Measurements from ENCODE around the gene HRH3.
A peak's percentile ranks its signal among the peaks of the same experiment; 100 is the strongest.

Gene HRH3

GRCh38 chr20:62197311-62197710, 22.8 kb downstream of the HRH3 start:
- no peak for DNase-seq

- DNase-seq = no peak
Observed at GRCh38 chr20:62196286-62196685, 23.8 kb downstream of the HRH3 start.

- no peak for DNase-seq
Observed at GRCh38 chr20:62195736-62196135, 24.3 kb downstream of the HRH3 start.

- DNase-seq = no peak
Observed at GRCh38 chr20:62195075-62195405, 25.0 kb downstream of the HRH3 start.

GRCh38 chr20:62193079-62194025, 26.7 kb downstream of the HRH3 start:
- no peak for DNase-seq

- DNase-seq = no peak
Observed at GRCh38 chr20:62192635-62193034, 27.4 kb downstream of the HRH3 start.

- no peak for DNase-seq
Observed at GRCh38 chr20:62191781-62192559, 28.1 kb downstream of the HRH3 start.

GRCh38 chr20:62190639-62191411, 29.3 kb downstream of the HRH3 start:
- no peak for DNase-seq

GRCh38 chr20:62186887-62187866, 32.9 kb downstream of the HRH3 start:
- no peak for DNase-seq

GRCh38 chr20:62186096-62186426, 34.0 kb downstream of the HRH3 start:
- DNase-seq = no peak

- peak; percentile 3 for DNase-seq
Observed at GRCh38 chr20:62183426-62184142, 36.5 kb downstream of the HRH3 start.

GRCh38 chr20:62182469-62183425, 37.3 kb downstream of the HRH3 start, which contains the start of gene MTG2:
Gene MTG2, plus strand, starts transcription at chr20:62183028. Its CDS starts 10,393 bp downstream, at chr20:62193421.
- DNase-seq = peak; percentile 95

- DNase-seq = no peak
Observed at GRCh38 chr20:62181808-62182207, 38.3 kb downstream of the HRH3 start.

- no peak for DNase-seq
Observed at GRCh38 chr20:62179162-62179504, 40.9 kb downstream of the HRH3 start.

GRCh38 chr20:62178316-62179161, 41.5 kb downstream of the HRH3 start:
- DNase-seq = no peak

GRCh38 chr20:62177307-62177706, 42.8 kb downstream of the HRH3 start:
- no peak for DNase-seq

- DNase-seq = no peak
Observed at GRCh38 chr20:62176866-62177265, 43.2 kb downstream of the HRH3 start.

GRCh38 chr20:62175711-62176110, 44.4 kb downstream of the HRH3 start:
- no peak for DNase-seq

Data from CD4-positive, alpha-beta T cell treated with Interleukin-12 subunit alpha and Interleukin-12 subunit beta, for 1 hour (primary cell).